Gastrocnemius medialis (tissue), 4 donors: ENCODE results near the gene ATE1.

Source experiments
- CTCF ChIP-seq, 5 experiments: fragments of 450-650 bp in 3 of 5; fragments of 200-600 bp in 2 of 5; sonication (generic) in 2 of 5; IDR thresholded peaks in 4 of 5; conservative IDR thresholded peaks in 1 of 5; 1 replicate in 4 of 5; 2 replicates in 1 of 5; pipeline ENCODE4 v1.5.1; 2016 to 2019; ENCODE audit warnings: antibody characterized with exemption in 5 of 5, mild to moderate bottlenecking in 3 of 5, moderate library complexity in 3 of 5
- POLR2A ChIP-seq, 2 donors: fragments of 450-650 bp; IDR thresholded peaks; one replicate each; pipeline ENCODE4 v1.6.1; 2017; ENCODE audit warnings: antibody characterized with exemption in 2 of 2, mild to moderate bottlenecking in 2 of 2, moderate library complexity in 2 of 2

- TF ChIP-seq POLR2A (IDR thresholded peaks at IDR 0.05) (no peak), CTCF (IDR thresholded peaks at IDR 0.05 in 4 of 5, conservative IDR thresholded peaks at IDR 0.05 in 1 of 5) (no peak)
Measured at GRCh38 chr10:121747163-121747775, 180.6 kb downstream of the ATE1 start.
